PC-9 (cell line): ENCODE results near the gene KIF16B.

ENCODE experiments used
- CTCF ChIP-seq: fragments of 200-600 bp; sonication (generic); conservative IDR thresholded peaks from 2 replicates; pipeline ENCODE4 v1.6.1; 2017; ENCODE audit warnings: mixed run types, antibody characterized with exemption, mild to moderate bottlenecking, moderate library complexity
- EZH2 ChIP-seq: fragments of 200-600 bp; sonication (generic); IDR thresholded peaks from 2 replicates; pipeline ENCODE4 v1.8.0; 2017; ENCODE audit warnings: antibody characterized with exemption, low read depth

DNA sequence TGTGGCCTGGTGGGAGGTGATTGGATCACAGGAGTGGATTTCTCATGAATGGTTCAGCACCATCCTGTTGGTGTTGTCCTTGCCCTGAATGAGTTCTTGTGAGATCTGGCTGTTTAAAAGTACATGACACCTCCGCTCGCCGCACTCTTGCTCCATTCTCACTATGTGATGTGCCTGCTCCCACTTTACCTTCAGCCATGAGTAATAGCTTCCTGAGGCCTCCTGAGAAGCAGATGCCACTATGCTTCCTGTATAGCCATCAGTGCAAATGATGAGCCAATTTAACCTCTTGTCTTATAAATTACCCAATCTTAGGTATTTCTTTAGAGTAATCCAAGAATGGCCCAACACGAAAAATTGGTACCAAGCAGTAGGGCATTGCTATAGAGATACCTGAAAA is 34.5 kb downstream of the KIF16B start:
- TF ChIP-seq CTCF = no peak
- no peak for TF ChIP-seq EZH2
